GM12878 (cell line): ENCODE measurements around the gene EIF6. TPM values are rescaled to one million over a fixed set of nuclear protein-coding genes. Genes with fewer than 3 reads are reported as not detected.

Experiments
- FOXK2 ChIP-seq: fragments of 450-650 bp; IDR thresholded peaks from 2 replicates; pipeline ENCODE4 v1.6.1; 2017; ENCODE audit warnings: mild to moderate bottlenecking, moderate library complexity
- MEF2B ChIP-seq: fragments of 450-650 bp; IDR thresholded peaks from 2 replicates; pipeline ENCODE4 v1.6.1; 2018; ENCODE audit warnings: mild to moderate bottlenecking, moderate library complexity; ENCODE audit not compliant: partially characterized antibody, poor library complexity, severe bottlenecking
- NR2C1 ChIP-seq: fragments of 450-650 bp; IDR thresholded peaks from 2 replicates; pipeline ENCODE4 v1.6.1; 2017; ENCODE audit warnings: antibody characterized with exemption, mild to moderate bottlenecking, moderate library complexity
- SIX5 ChIP-seq: IDR thresholded peaks from 2 replicates; pipeline ENCODE4 v1.6.1; 2011; ENCODE audit warnings: mild to moderate bottlenecking, low read depth, low read length, moderate library complexity; ENCODE audit not compliant: severe bottlenecking
- SMAD1 ChIP-seq: fragments of 450-650 bp; IDR thresholded peaks from 2 replicates; pipeline ENCODE4 v1.6.1; 2018; ENCODE audit warnings: mild to moderate bottlenecking, low read depth; ENCODE audit not compliant: partially characterized antibody
- polyA plus RNA-seq, 11 experiments: library from polyadenylated mRNA; depleted of rRNA in 4 of 11; unstranded in 6 of 11; stranded (reverse) in 5 of 11; fragments of >200 nt; fragmentation: Nextera tagmentation in 4 of 11; fragmentation: Illumina TruSeq in 1 of 11; extraction: Ambion mirVana in 4 of 11; extraction: Trizol in 1 of 11; gene quantifications; 1 replicate in 1 of 11; 2 replicates in 10 of 11; pipeline versions ENCODE4 v1.2.1 to v1.2.3, GENCODE V29; 2011 to 2016; ENCODE audit warnings: inconsistent platforms in 2 of 11, missing spikeins in 2 of 11, low read depth in 1 of 11
- total RNA-seq, 4 experiments: library from RNA; depleted of rRNA in 3 of 4; stranded (reverse); fragments of >200 nt in 3 of 4; fragmentation: Illumina TruSeq in 1 of 4; extraction: Trizol in 1 of 4; gene quantifications; 2 replicates each; pipeline versions ENCODE4 v1.2.1 to v1.2.3, GENCODE V29; 2013 to 2021
- TF ChIP-seq, protein P1 (sequence below), 3 experiments: IDR thresholded peaks in 2 of 3; conservative IDR thresholded peaks in 1 of 3; 2 replicates each; pipeline ENCODE4 v1.5.1; 2011; ENCODE audit warnings: low read depth in 3 of 3, low read length in 3 of 3, mild to moderate bottlenecking in 3 of 3, control low read depth in 2 of 3, moderate library complexity in 2 of 3, inconsistent platforms in 1 of 3, mixed read lengths in 1 of 3; ENCODE audit not compliant: control insufficient read depth in 2 of 3, insufficient read depth in 1 of 3; ENCODE audit errors: extremely low read depth in 1 of 3
- TF ChIP-seq, protein P2 (sequence below): fragments of 450-650 bp; IDR thresholded peaks from 2 replicates; pipeline ENCODE4 v1.6.1; 2017; ENCODE audit warnings: mild to moderate bottlenecking, moderate library complexity

EIF6 gene
- total and polyA plus RNA-seq, 10 of the 15 experiments (the other 5 are each of a cell fraction or from before 2014, with no cell fraction given): 127 to 607 (median 197) TPM

DNA sequence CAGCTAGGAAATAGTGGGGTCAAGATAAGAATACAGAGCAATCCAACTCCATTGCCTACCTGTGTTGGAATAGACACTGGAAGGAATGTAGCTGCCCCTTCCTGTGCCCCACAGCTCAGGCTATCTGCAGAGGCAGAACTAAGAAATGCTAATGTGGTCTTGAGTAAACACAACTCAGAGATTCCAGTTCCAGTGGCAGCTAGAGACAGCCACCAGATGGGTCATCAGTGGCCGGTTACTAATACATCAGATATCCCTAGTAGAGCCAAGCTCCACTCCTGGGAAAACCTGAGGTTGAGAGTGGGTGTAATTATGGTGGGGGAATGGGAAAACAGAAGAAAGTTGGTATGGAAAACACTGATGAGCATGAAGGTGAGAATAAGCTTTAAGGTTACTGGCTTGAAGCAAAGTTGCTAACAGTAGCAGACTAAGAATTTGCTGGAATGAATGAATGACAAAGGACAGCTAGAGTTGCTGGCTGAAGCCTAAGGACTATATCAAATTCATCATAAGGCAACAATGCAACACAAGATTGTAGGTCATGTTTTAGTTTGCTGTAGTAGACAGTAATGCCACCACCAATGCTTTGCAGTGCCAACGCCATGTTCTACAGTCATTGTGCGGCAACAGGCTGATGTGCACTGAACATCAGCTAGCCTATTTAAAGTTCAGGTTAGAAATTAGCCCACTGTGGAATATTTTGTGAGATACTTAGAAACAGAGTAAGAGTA lies 36.0 kb upstream of the EIF6 start (continued):
- TF ChIP-seq, protein P1, sequence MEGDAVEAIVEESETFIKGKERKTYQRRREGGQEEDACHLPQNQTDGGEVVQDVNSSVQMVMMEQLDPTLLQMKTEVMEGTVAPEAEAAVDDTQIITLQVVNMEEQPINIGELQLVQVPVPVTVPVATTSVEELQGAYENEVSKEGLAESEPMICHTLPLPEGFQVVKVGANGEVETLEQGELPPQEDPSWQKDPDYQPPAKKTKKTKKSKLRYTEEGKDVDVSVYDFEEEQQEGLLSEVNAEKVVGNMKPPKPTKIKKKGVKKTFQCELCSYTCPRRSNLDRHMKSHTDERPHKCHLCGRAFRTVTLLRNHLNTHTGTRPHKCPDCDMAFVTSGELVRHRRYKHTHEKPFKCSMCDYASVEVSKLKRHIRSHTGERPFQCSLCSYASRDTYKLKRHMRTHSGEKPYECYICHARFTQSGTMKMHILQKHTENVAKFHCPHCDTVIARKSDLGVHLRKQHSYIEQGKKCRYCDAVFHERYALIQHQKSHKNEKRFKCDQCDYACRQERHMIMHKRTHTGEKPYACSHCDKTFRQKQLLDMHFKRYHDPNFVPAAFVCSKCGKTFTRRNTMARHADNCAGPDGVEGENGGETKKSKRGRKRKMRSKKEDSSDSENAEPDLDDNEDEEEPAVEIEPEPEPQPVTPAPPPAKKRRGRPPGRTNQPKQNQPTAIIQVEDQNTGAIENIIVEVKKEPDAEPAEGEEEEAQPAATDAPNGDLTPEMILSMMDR (IDR thresholded peaks at IDR 0.05 in 2 of 3, conservative IDR thresholded peaks at IDR 0.05 in 1 of 3; ENCODE audit: control insufficient read depth in 2 of 3, extremely low read depth in 1 of 3, insufficient read depth in 1 of 3, low read depth in 3 of 3, low read length in 3 of 3): no peak
- TF ChIP-seq FOXK2: no peak
- TF ChIP-seq SIX5: no peak
- TF ChIP-seq MEF2B: no peak
- no peak for TF ChIP-seq SMAD1
- TF ChIP-seq, protein P2, sequence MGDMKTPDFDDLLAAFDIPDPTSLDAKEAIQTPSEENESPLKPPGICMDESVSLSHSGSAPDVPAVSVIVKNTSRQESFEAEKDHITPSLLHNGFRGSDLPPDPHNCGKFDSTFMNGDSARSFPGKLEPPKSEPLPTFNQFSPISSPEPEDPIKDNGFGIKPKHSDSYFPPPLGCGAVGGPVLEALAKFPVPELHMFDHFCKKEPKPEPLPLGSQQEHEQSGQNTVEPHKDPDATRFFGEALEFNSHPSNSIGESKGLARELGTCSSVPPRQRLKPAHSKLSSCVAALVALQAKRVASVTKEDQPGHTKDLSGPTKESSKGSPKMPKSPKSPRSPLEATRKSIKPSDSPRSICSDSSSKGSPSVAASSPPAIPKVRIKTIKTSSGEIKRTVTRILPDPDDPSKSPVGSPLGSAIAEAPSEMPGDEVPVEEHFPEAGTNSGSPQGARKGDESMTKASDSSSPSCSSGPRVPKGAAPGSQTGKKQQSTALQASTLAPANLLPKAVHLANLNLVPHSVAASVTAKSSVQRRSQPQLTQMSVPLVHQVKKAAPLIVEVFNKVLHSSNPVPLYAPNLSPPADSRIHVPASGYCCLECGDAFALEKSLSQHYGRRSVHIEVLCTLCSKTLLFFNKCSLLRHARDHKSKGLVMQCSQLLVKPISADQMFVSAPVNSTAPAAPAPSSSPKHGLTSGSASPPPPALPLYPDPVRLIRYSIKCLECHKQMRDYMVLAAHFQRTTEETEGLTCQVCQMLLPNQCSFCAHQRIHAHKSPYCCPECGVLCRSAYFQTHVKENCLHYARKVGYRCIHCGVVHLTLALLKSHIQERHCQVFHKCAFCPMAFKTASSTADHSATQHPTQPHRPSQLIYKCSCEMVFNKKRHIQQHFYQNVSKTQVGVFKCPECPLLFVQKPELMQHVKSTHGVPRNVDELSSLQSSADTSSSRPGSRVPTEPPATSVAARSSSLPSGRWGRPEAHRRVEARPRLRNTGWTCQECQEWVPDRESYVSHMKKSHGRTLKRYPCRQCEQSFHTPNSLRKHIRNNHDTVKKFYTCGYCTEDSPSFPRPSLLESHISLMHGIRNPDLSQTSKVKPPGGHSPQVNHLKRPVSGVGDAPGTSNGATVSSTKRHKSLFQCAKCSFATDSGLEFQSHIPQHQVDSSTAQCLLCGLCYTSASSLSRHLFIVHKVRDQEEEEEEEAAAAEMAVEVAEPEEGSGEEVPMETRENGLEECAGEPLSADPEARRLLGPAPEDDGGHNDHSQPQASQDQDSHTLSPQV: no peak
- no peak for TF ChIP-seq NR2C1
